NCI-H510A (cell line): ENCODE results near the gene LIMCH1.
"Not testable (repeated sequence)": the region's sequence is repeated elsewhere in the genome, so short reads cannot be mapped to it uniquely, and the experiment has no call there.

Source experiments
- DNase-seq: peaks from one replicate; lab custom pipeline; 2025; lab: John Stamatoyannopoulos, UW

Gene LIMCH1

DNA sequence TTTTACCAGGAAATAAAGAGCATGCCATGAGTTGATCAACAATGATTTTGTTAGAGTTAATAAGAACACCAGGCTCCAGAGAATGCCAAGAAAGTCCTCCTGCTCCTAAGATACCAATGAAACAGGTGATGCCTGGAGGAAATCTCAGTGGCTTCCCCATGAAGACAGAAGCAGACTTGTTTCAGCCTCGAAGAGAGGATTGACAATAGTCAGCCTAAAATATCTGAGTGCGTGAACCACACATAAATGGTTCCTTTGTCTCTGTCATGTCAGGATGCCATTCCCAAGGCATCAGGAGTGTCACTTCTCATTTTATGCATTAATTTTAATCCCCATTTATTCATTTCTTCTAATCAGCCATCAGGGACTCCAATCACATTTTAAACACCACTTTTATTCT is 141.0 kb downstream of the LIMCH1 start:
- DNase-seq = no peak

- no peak for DNase-seq
Measured at GRCh38 chr4:41679991-41680390, 142.0 kb downstream of the LIMCH1 start.

DNA sequence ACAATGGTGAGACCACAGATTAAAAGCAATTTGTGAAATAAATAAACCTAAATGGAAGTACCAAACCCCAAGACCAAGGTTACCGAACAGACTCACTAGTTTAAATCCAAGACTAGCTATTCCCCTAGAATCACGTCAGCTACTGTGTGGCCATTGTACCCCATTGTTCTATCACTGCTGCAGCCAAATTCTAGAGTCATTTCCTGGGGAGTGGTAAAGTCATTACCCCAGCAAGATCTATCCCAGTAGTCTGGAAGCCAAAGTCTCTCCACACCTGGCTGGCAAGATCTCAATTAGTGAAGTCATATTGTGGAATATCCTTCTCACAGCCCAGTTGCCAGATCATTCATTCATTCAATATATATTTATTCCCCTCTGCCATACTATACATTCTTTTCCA is 143.1 kb downstream of the LIMCH1 start:
- no peak for DNase-seq

- DNase-seq = no peak
Measured at GRCh38 chr4:41683326-41683725, 145.4 kb downstream of the LIMCH1 start.

DNA sequence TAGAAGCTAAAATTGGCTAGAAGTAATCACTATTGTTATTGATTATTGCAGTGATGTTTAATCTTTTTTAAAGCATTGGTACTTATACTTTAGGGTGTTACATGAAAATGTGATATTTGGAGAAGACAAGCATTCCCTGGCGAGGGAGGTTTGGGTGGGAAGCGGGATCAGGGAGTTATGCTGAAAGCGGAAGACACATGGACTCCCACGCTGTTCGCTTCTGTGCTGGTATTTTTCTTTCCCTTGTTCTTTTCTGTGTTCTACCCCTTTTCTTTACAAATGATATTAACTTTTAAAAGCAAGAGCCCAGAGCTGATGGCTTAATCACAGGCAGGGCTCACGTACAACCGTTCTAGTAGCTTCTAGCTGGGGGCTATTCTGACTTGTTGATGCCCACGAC is 148.9 kb downstream of the LIMCH1 start:
- DNase-seq = no peak

DNA sequence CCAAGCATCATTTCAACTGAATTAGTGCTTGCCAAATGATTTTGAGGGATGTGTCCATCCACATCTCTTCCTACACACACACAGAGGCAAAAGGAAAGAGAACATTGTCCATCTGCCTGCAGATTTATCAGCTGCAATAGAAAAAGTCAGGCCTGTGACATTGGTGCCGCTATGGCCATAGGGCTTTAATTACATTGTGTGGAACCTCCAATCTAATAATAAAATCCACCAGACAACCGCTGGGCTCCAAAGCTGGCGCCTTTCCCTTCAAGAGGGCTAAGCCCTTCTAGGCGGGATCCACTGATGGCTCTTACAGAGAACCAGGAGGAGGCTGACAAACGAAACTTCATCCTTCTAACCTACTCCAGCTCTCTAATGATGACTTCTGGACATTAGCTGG is 150.0 kb downstream of the LIMCH1 start:
- no peak for DNase-seq

DNA sequence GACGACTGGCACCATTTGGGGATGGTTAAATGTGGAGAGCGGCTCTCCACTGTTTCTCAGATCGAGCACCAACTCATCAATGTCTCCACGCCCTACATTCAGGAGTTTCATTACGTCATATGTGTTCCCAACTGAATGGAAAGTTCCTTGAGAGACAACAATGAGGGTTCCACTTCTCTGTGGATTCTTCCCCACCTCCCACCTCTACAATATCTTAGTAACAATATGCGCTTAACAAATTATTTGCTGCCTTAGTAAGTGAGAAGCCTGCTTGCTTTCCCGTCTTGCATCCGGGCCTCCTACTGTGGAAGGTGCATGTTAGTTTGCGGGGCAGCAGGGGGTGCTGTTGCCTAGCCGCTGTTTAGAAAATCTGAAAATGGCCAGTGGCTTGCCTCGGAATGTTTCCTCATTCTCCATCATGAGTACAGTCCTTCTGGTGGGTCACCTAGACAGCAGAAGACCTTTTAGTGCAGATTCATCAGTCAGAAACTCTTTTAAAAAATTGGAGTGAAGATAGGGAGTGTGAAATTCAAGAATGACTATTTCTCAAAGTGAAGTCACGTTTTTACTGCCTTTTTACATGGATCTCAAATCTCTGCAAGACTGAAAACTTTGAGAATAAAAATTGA is 154.9 kb downstream of the LIMCH1 start:
- peak; percentile 7 for DNase-seq

DNA sequence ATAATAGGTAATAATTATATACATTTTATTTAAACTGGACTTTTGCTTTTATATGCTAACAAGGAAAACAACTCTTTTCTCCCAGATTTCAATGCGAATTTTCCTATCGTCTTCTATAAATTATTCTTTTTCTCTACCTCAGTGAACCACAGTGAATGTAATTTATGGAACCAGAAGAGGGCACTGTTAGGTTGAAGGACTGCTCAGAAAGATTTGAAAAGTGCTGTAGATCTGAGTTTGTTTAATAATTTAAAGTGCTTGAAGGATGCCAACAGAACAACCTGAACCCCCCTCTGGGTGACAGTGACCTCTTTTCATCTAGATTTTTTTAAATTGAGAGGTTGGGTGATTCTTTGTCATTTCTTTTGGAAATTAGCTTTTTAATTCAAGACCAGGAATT is 155.7 kb downstream of the LIMCH1 start:
- DNase-seq = no peak

DNA sequence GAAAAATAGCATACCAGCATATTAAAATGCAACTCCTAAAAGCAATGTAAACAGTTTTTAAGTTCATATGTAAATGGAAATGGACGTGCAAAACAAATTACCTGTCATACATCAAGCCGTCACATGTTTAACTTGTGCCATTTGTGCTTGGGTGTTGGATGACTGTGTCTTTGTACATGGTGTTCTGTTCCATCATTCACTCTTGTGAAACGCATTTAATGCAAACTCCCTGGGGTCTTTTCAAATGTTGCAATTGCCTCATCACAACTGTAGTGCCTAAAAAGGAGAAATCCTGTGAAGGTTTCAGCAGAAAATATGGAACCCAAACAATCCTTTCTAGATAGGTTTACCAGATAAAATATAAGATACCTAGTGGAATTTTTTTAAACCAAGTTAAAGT is 158.2 kb downstream of the LIMCH1 start:
- DNase-seq = no peak

GRCh38 chr4:41696763-41697162 is 158.8 kb downstream of the LIMCH1 start:
- peak; percentile 1 for DNase-seq

GRCh38 chr4:41701983-41702382 is 164.0 kb downstream of the LIMCH1 start:
- DNase-seq = no peak

GRCh38 chr4:41702770-41703169 is 164.8 kb downstream of the LIMCH1 start:
- DNase-seq = no peak

DNA sequence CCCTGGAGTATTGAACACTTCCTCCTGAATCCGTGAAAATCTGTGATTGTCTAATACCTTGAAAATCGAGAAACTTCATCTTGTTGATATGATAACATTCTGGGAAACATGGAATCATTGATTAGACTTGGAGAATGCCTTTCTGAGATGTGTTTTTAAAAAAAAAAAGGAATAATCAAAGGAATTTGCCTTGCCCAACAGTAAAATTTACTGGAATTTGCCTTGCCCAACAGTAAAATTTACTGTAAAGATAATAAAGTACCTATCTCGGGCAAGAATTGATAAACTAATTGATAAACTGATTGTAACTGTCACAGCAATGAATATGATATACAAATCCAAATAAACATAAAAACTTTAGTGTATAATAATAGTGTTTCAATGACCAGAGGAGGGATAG is 165.8 kb downstream of the LIMCH1 start:
- DNase-seq = no peak

- peak; percentile 42 for DNase-seq
Measured at GRCh38 chr4:41709844-41710481, 172.0 kb downstream of the LIMCH1 start.

DNA sequence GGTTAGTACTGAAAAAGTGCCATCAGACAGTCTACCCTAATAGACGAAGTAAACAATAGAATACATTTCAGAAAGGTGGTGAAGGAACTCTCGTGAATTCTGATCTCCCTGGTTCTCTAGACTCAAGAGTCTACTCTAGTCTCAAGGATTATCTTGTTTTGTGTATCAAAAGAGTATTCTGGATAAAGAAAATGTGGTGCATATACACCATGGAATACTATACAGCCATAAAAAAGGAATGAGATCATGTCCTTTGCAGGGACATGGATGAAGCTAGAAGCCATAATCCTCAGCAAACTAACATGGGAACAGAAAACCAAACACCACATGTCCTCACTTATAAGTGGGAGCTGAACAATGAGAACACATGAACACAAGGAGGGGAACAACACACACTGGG is 173.7 kb downstream of the LIMCH1 start:
- not testable (repeated sequence) for DNase-seq

- DNase-seq = no peak
Measured at GRCh38 chr4:41712425-41712824, 174.5 kb downstream of the LIMCH1 start.

DNA sequence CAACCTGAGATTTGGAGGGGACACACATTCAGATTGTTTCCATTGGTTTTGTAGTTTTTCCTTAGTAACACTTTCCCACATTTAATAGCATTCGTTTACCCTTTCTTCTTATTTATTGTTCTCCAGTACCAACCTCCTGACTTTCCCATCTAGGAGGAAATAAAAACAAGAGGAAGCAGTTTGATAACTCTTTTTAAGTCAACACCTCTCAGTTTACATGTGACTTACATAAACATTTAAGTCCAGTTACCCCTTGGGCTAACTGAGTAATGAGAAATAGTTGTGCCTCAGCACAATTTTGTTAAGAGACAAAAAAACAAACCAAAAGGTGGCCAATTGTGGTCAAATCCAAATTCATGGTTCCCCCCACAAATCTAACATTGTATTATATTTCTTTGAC is 175.8 kb downstream of the LIMCH1 start:
- no peak for DNase-seq

DNA sequence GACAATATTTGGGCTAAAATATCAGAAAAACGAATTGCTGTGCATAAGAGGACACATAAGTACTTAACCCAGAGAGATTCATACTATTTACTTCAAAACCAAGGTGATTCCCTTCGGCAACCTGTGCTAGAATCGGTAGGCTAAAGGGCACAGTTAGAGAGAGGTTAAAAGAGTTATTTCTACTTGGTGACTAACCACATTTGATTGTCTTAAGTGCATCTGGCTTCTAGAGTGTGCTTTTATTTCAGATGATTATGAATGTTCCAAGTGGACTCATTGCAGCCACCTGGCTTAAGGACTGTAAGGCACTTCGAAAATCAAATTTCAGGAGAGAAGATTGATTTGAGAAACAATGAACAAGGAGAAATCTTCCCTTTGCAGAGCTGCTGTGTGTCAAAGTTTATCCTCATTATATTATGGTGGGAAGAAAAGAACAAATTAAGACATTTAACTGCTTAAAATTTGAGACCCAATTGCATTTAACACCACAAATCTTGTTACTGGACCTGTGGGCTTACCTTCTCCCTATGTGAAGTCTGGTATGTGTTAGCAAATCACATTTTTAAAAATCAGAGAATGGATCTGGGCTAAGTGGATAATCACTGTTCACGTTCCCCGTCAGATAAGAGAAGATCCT is 176.5 kb downstream of the LIMCH1 start:
- no peak for DNase-seq

GRCh38 chr4:41715155-41715554 is 177.2 kb downstream of the LIMCH1 start:
- no peak for DNase-seq

DNA sequence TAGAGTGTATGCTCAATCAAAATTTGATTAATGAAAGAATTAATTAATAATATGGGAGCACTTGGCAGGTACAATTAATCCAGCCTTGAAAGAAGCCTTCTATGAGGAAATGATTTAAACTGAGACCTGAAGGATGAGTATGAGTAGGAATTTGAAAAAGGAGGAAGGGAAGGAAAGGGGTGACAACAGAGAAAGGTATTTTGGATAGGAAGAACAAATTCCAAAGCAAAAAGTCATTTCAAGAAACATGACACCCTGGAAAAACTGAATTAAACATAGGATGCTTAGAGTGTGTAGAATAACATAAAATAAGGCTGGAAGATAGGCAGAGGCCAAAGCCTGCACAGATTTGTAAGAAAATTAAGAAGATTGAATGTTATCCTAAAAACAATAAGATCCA is 180.9 kb downstream of the LIMCH1 start:
- no peak for DNase-seq

DNA sequence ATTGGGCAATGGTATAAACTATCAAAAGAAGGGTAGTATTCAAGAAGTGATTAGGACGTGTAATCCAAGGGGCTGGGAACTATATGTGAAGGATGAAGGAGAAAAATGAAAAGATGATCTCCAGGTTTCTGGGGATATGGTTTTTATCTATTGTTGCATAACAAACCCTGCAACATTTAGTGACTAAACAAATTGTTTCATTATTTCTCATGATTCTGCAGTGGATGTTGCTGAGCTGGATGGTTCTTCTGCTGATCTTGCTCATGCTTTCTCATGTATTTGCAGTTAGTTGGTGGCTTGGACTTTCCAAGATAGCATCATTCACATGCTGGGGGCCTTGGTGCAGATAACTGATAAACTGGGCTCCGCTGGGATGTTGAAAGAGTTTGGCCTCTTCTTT is 181.5 kb downstream of the LIMCH1 start:
- DNase-seq = no peak

- no peak for DNase-seq
Measured at GRCh38 chr4:41722181-41722580, 184.2 kb downstream of the LIMCH1 start.

GRCh38 chr4:41723286-41723685 is 185.3 kb downstream of the LIMCH1 start:
- DNase-seq = no peak

DNA sequence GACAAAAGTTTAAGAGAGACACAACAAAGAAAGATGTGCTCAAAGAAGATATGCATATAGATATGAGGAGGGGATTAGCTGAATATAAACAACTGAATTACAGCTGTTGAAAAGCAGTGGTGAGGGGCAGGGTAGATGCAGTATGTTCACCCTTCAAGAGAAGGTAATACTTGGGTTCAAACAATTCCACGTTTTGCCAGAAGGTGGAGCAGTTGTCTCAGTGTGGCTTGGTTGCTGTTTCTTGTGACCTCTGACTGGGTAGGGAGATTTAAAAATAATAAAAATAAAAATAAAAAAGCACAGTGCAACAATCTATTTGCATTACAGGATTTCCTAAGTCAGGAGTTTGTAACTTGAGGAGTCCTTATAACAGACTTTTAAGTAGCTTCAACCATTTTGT is 187.3 kb downstream of the LIMCH1 start:
- DNase-seq = no peak
